Karpas-422 (cell line): ENCODE data around the gene MAGI1. TPM values are rescaled to one million over a fixed set of nuclear protein-coding genes. Genes with fewer than 3 reads are reported as not detected.

Source experiments
- DNase-seq: peaks from one replicate; pipeline ENCODE4 v3.0.0-alpha.2; 2015
- H2AFZ ChIP-seq: fragments of 200-600 bp; sonication (generic); 2 replicates; pipeline ENCODE4 v1.6.1; 2014; ENCODE audit warnings: antibody characterized with exemption, low read length, mixed read lengths
- H3K27ac ChIP-seq: fragments of 200-600 bp; sonication (generic); 2 replicates; pipeline ENCODE4 v1.5.1; 2014; ENCODE audit warnings: mild to moderate bottlenecking, low read length, moderate library complexity
- H3K27me3 ChIP-seq: fragments of 200-600 bp; sonication (generic); 2 replicates; pipeline ENCODE4 v1.6.1; 2014; ENCODE audit warnings: low read length, mixed read lengths
- H3K36me3 ChIP-seq: fragments of 200-600 bp; sonication (generic); 2 replicates; pipeline ENCODE4 v1.6.1; 2014; ENCODE audit warnings: low read length, mixed read lengths; ENCODE audit not compliant: insufficient read depth
- H3K4me1 ChIP-seq: fragments of 200-600 bp; sonication (generic); 2 replicates; pipeline ENCODE4 v1.6.1; 2014; ENCODE audit warnings: mild to moderate bottlenecking, low read length, mixed read lengths
- H3K4me2 ChIP-seq: fragments of 200-600 bp; sonication (generic); 2 replicates; pipeline ENCODE4 v1.6.1; 2014; ENCODE audit warnings: low read length, low read depth, mild to moderate bottlenecking; ENCODE audit not compliant: poor library complexity, severe bottlenecking
- H3K4me3 ChIP-seq: fragments of 200-600 bp; sonication (generic); 2 replicates; pipeline ENCODE4 v1.5.1; 2014; ENCODE audit warnings: mild to moderate bottlenecking, antibody characterized with exemption, low read length, mixed read lengths
- H3K79me2 ChIP-seq: fragments of 200-600 bp; sonication (generic); 2 replicates; pipeline ENCODE4 v1.6.1; 2014; ENCODE audit warnings: mild to moderate bottlenecking, low read length, mixed read lengths
- H3K9ac ChIP-seq: fragments of 200-600 bp; sonication (generic); 2 replicates; pipeline ENCODE4 v1.6.0; 2014; ENCODE audit warnings: low read length
- H3K9me2 ChIP-seq: fragments of 200-600 bp; sonication (generic), shearing (Covaris generic); replicated peaks from 2 replicates; pipeline ENCODE4 v1.6.0; 2014; ENCODE audit warnings: mild to moderate bottlenecking, low read length, moderate library complexity; ENCODE audit not compliant: insufficient read depth
- H3K9me3 ChIP-seq: fragments of 300-700, 200-600 bp; sonication (generic); 2 replicates; pipeline ENCODE4 v1.6.1; 2014; ENCODE audit warnings: low read length, mixed read lengths
- H4K20me1 ChIP-seq: fragments of 200-600 bp; sonication (generic); 2 replicates; pipeline ENCODE4 v1.6.1; 2014; ENCODE audit warnings: mild to moderate bottlenecking, antibody characterized with exemption, low read length, low read depth; ENCODE audit not compliant: insufficient read depth
- total RNA-seq: library from RNA; depleted of rRNA; stranded (reverse); fragments of >200 nt; shearing (Covaris generic); gene quantifications from 2 replicates; pipeline ENCODE4 v1.2.3, GENCODE V29; 2014; ENCODE audit warnings: low replicate concordance

Gene MAGI1
- total RNA-seq, 1 experiment from 2014 or later = 0.71 TPM

- no peaks in the 10 kb centered on the region for H3K36me3 ChIP-seq
- no peak overlapping the region for H3K27ac ChIP-seq
- DNase-seq = no peak
- H3K9me3 ChIP-seq = no peaks in the 10 kb centered on the region
- H3K9ac ChIP-seq = no peak overlapping the region
- no peak overlapping the region for H3K4me2 ChIP-seq
- H3K4me1 ChIP-seq = no peaks in the 10 kb centered on the region
- H3K27me3 ChIP-seq = no peaks in the 10 kb centered on the region
- H4K20me1 ChIP-seq = no peaks in the 10 kb centered on the region
- no peak overlapping the region for H2AFZ ChIP-seq
- no peaks in the 10 kb centered on the region for H3K9me2 ChIP-seq
- no peaks in the 10 kb centered on the region for H3K79me2 ChIP-seq
- H3K4me3 ChIP-seq = no peak overlapping the region
Observed at GRCh38 chr3:65658401-65658800, 380.3 kb downstream of the MAGI1 start.

- Histone ChIP-seq H3K4me2 (no peak overlapping the region), H3K9me2 (no peaks in the 10 kb centered on the region), H3K79me2 (no peaks in the 10 kb centered on the region), H3K4me1 (no peaks in the 10 kb centered on the region), H3K36me3 (no peaks in the 10 kb centered on the region), H3K9ac (no peak overlapping the region), H3K9me3 (no peaks in the 10 kb centered on the region), H4K20me1 (no peaks in the 10 kb centered on the region), H3K4me3 (no peak overlapping the region), H3K27ac (no peak overlapping the region), H2AFZ (no peak overlapping the region), H3K27me3 (no peaks in the 10 kb centered on the region)
- DNase-seq = no peak
Observed at GRCh38 chr3:65655061-65655460, 383.7 kb downstream of the MAGI1 start.

GRCh38 chr3:65653731-65654130 lies 385.0 kb downstream of the MAGI1 start:
- Histone ChIP-seq H3K79me2 (no peaks in the 10 kb centered on the region), H3K9ac (no peak overlapping the region), H3K27me3 (no peaks in the 10 kb centered on the region), H3K9me2 (no peaks in the 10 kb centered on the region), H3K4me1 (no peaks in the 10 kb centered on the region), H3K4me3 (no peak overlapping the region), H3K36me3 (no peaks in the 10 kb centered on the region), H3K27ac (no peak overlapping the region), H4K20me1 (no peaks in the 10 kb centered on the region), H3K9me3 (no peaks in the 10 kb centered on the region), H2AFZ (no peak overlapping the region), H3K4me2 (no peak overlapping the region)
- no peak for DNase-seq

GRCh38 chr3:65650247-65650646 lies 388.5 kb downstream of the MAGI1 start:
- no peak for DNase-seq
- no peaks in the 10 kb centered on the region for H3K27me3 ChIP-seq
- no peak overlapping the region for H3K27ac ChIP-seq
- no peaks in the 10 kb centered on the region for H3K36me3 ChIP-seq
- no peaks in the 10 kb centered on the region for H3K79me2 ChIP-seq
- no peak overlapping the region for H3K9ac ChIP-seq
- no peaks in the 10 kb centered on the region for H4K20me1 ChIP-seq
- peaks cover 8% of the 10 kb centered on the region for H3K9me3 ChIP-seq
- no peak overlapping the region for H3K4me3 ChIP-seq
- no peaks in the 10 kb centered on the region for H3K4me1 ChIP-seq
- no peak overlapping the region for H3K4me2 ChIP-seq
- H3K9me2 ChIP-seq = no peaks in the 10 kb centered on the region
- H2AFZ ChIP-seq = no peak overlapping the region

- peaks cover 8% of the 10 kb centered on the region for H3K9me3 ChIP-seq
- H3K9ac ChIP-seq = no peak overlapping the region
- no peaks in the 10 kb centered on the region for H3K79me2 ChIP-seq
- H3K27me3 ChIP-seq = no peaks in the 10 kb centered on the region
- H3K9me2 ChIP-seq = no peaks in the 10 kb centered on the region
- H3K27ac ChIP-seq = no peak overlapping the region
- no peak overlapping the region for H3K4me3 ChIP-seq
- no peaks in the 10 kb centered on the region for H4K20me1 ChIP-seq
- H3K36me3 ChIP-seq = no peaks in the 10 kb centered on the region
- DNase-seq = no peak
- H3K4me2 ChIP-seq = no peak overlapping the region
- H3K4me1 ChIP-seq = no peaks in the 10 kb centered on the region
- H2AFZ ChIP-seq = no peak overlapping the region
Observed at GRCh38 chr3:65647369-65647768, 391.3 kb downstream of the MAGI1 start.

GRCh38 chr3:65642883-65643282 lies 395.8 kb downstream of the MAGI1 start:
- H4K20me1 ChIP-seq = no peaks in the 10 kb centered on the region
- no peak for DNase-seq
- no peak overlapping the region for H3K4me2 ChIP-seq
- H3K79me2 ChIP-seq = no peaks in the 10 kb centered on the region
- H3K36me3 ChIP-seq = no peaks in the 10 kb centered on the region
- H3K4me1 ChIP-seq = no peaks in the 10 kb centered on the region
- no peak overlapping the region for H3K9ac ChIP-seq
- no peak overlapping the region for H3K27ac ChIP-seq
- H3K9me2 ChIP-seq = no peaks in the 10 kb centered on the region
- no peaks in the 10 kb centered on the region for H3K27me3 ChIP-seq
- no peak overlapping the region for H3K4me3 ChIP-seq
- H2AFZ ChIP-seq = no peak overlapping the region
- H3K9me3 ChIP-seq = peaks cover 4% of the 10 kb centered on the region

- Histone ChIP-seq H2AFZ (no peak overlapping the region), H3K9ac (no peak overlapping the region), H3K4me2 (no peak overlapping the region), H3K27ac (no peak overlapping the region), H3K9me2 (no peaks in the 10 kb centered on the region), H3K27me3 (no peaks in the 10 kb centered on the region), H3K9me3 (no peaks in the 10 kb centered on the region), H3K4me1 (no peaks in the 10 kb centered on the region), H4K20me1 (no peaks in the 10 kb centered on the region), H3K79me2 (no peaks in the 10 kb centered on the region), H3K36me3 (no peaks in the 10 kb centered on the region), H3K4me3 (no peak overlapping the region)
- DNase-seq = no peak
Observed at GRCh38 chr3:65641777-65642176, 396.9 kb downstream of the MAGI1 start.

GRCh38 chr3:65641045-65641444 lies 397.7 kb downstream of the MAGI1 start:
- H3K4me2 ChIP-seq = no peak overlapping the region
- H3K27me3 ChIP-seq = no peaks in the 10 kb centered on the region
- no peak overlapping the region for H3K9ac ChIP-seq
- H3K4me3 ChIP-seq = no peak overlapping the region
- H3K79me2 ChIP-seq = no peaks in the 10 kb centered on the region
- H3K9me3 ChIP-seq = no peaks in the 10 kb centered on the region
- no peak overlapping the region for H3K27ac ChIP-seq
- H3K9me2 ChIP-seq = no peaks in the 10 kb centered on the region
- H3K4me1 ChIP-seq = no peaks in the 10 kb centered on the region
- no peaks in the 10 kb centered on the region for H3K36me3 ChIP-seq
- H4K20me1 ChIP-seq = no peaks in the 10 kb centered on the region
- DNase-seq = no peak
- no peak overlapping the region for H2AFZ ChIP-seq

- DNase-seq = no peak
- Histone ChIP-seq H2AFZ (no peak overlapping the region), H3K9me3 (no peaks in the 10 kb centered on the region), H3K36me3 (no peaks in the 10 kb centered on the region), H3K79me2 (no peaks in the 10 kb centered on the region), H3K4me1 (no peaks in the 10 kb centered on the region), H3K9me2 (no peaks in the 10 kb centered on the region), H3K27me3 (no peaks in the 10 kb centered on the region), H4K20me1 (no peaks in the 10 kb centered on the region), H3K4me2 (no peak overlapping the region), H3K27ac (no peak overlapping the region), H3K4me3 (no peak overlapping the region), H3K9ac (no peak overlapping the region)
Observed at GRCh38 chr3:65639444-65639843, 399.3 kb downstream of the MAGI1 start.
